ENCODE measurements around the gene P3H2.

DNA sequence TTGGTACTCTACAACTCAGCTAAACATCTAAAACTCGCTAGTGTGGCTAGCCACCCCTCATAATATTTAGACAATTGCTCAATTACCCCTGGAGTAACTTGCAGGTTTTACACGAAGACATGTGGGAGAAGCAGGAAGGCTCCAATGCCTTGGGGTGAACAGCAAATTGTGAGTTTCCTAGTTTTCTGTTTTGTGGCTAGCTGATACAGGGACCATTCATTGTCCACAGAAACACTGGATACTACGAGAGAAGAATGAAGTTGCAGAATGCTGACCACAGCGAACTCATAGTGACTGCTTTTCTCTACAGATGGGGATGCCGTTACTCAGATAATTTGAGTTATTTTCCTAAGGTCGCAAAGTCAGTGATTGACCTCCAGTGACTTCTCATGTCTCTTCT lies 212.9 kb downstream of the P3H2 start:
- TF ChIP-seq POLR2AphosphoS5 (IDR thresholded peaks at IDR 0.05): no peak
- TF ChIP-seq, protein P1, sequence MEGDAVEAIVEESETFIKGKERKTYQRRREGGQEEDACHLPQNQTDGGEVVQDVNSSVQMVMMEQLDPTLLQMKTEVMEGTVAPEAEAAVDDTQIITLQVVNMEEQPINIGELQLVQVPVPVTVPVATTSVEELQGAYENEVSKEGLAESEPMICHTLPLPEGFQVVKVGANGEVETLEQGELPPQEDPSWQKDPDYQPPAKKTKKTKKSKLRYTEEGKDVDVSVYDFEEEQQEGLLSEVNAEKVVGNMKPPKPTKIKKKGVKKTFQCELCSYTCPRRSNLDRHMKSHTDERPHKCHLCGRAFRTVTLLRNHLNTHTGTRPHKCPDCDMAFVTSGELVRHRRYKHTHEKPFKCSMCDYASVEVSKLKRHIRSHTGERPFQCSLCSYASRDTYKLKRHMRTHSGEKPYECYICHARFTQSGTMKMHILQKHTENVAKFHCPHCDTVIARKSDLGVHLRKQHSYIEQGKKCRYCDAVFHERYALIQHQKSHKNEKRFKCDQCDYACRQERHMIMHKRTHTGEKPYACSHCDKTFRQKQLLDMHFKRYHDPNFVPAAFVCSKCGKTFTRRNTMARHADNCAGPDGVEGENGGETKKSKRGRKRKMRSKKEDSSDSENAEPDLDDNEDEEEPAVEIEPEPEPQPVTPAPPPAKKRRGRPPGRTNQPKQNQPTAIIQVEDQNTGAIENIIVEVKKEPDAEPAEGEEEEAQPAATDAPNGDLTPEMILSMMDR (IDR thresholded peaks at IDR 0.05): no peak

All from suprapubic skin (tissue), 3 donors.